Hematopoietic multipotent progenitor cell treated with erythropoietin and hydrocortisone succinate and interleukin-3 and kit ligand, for 17 days (in vitro differentiated cells): ENCODE measurements around the gene CITED4.

ENCODE experiments used
- DNase-seq: peaks from one replicate; pipeline ENCODE4 v3.0.0-alpha.2; 2015; ENCODE audit warnings: low spot score

CITED4 gene

DNA sequence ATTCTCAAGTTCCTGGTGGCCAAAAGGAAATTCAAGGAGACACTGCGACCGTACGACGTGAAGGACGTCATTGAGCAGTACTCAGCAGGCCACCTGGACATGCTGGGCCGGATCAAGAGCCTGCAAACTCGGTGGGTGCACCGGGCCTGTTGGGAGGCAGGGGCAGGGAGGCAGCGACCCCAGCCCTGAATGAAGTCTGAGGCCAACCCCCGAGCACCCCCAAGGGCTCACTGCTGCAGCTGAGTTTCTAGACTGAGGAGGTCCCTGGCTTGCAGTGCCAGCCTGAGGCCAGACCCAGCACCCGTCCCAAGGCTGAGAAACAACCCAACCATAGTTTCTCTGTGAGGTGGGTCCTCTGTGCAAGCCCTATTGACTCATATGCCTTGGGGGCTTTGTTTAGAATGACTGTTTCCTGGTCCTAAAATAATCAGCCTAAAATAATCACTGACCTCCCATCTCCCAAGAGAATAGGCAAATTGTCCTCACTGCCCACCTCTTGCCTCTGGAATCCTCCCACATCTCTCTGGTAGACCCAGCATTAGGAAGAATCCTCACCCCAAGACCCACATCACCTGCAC, 27.1 kb downstream of the CITED4 start:
- no peak for DNase-seq

DNA sequence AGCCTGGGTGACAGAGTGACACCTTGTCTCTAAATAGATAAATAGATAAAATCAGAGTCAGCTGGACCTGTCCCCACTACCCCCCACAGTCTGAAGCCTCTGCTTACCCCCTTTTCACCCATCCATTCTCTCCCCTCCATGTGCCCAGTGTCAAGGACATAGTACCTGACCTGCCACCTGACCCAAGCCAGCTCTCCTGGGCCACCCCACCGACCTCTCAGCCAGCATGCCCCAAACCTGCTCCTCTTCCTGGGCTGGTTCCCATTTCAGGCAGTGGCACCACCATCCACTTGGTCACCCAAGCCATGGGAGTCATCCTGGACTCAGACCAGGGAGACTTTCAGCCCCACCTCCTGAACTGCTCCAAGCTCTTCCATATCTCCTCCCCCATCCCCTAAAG, 28.2 kb downstream of the CITED4 start:
- DNase-seq: no peak

DNA sequence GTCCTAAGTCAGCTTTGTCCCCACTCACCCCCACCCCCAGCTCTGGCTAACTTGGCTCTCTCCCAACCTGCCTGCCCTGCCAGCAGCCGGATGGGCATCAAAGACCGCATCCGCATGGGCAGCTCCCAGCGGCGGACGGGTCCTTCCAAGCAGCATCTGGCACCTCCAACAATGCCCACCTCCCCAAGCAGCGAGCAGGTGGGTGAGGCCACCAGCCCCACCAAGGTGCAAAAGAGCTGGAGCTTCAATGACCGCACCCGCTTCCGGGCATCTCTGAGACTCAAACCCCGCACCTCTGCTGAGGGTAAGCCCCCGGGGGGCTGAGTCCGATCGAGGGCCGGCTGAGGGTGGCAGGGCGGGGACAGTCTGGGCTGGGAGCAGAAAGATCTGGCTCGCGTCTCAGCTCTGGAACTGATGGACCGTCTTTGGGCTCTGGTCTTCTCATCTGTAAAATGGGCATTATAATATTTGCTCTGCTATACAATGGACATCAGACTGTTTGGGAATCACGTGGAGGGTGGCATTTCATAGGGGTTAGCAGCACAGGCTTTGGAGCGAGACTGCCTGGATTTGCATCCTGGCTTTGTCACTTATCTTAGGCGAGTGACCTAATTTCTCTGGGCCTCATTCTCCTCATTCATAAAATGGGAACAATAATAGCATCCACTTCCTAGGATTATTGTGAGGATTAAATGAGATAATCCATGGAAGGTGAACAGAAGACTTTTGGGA, 31.0 kb downstream of the CITED4 start:
- DNase-seq: no peak

DNA sequence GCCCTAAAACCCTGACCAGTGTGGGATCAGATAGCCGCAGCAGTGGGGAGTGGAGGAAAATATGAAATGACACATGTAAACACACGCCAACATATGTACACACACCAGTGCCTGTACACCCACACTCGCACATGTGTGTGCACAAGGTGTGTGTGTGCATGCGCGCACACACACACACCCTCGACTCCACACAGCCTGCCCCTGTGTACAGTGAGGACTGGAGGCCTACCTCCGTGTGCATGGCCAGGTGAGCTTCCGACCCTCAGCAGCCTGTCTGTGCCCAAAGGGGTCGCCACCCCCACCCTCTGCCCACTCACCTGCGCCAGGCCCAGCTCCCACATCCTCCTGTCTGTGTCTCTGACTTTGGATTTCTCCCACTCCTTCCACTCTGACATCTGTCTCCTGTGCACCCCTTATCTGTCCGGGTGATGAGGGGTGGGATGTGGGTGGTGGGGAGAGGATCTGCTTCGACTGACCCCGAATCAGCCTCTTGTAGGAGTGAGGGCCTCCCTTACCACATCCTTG, 31.7 kb downstream of the CITED4 start:
- no peak for DNase-seq

DNA sequence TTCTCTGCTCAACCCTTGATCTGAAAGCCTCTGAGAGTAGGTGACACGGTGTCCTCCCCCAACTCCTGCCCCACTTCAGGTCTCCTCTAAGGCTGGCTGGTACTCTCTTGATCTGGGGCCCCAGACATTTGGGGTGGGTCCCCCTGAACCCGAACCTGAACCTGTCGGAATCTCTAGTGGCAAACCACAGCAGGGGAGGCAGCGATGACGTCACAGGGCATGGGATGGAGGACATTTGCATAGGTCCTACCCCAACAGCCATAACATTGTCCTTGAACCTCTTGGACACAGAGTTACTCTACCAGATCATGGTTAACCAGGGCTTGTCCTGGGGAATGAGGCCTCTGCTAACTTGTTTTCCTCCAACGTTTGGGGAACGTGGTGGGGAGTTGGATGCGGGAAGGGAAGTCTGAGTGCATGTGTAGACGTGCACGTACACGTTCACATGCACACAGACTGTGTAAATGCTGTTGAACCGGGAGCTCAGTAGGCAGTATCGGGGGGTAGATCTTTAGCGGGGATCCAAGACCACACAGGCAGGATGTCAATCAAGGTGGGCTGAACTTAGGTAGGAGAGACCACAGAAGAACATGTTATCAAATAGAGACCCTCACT, 32.4 kb downstream of the CITED4 start:
- DNase-seq: no peak

DNA sequence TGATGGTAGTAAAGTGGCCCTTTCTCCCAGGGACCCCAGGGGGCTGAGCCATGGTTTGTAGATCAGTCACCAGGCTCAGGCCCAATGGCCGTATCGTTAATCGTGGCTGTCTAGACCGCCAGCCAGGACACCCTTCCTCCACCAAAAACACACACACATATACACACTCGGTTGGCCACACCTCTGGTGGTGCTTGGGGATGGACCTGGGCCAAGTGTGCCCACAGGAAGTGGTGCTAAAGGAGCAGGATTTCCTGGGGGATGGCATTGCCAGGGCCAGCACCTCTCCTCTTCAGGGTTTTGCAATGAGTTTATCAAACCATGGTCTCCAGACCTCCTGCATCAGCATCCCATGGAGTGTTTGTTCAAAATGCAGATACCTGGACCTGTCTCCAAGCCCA, 36.2 kb downstream of the CITED4 start:
- no peak for DNase-seq

DNA sequence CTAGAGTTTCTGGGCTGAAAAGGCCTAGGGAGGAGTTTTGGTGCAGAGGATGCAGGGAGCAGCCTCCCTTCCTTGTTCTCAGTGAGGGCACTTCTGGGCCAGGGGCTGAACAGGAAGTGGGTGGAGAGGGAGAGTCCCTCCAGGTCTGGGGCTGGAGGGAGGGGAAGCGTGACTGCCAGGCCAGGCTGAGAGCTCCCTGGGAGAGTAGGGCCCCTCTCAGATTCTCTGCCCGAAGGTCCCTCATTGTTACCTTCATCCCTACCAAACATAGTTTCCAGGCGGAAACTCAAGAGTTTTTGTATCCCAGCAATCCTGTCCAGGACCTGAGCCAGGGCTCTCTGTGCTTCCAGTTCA, 36.8 kb downstream of the CITED4 start:
- no peak for DNase-seq

DNA sequence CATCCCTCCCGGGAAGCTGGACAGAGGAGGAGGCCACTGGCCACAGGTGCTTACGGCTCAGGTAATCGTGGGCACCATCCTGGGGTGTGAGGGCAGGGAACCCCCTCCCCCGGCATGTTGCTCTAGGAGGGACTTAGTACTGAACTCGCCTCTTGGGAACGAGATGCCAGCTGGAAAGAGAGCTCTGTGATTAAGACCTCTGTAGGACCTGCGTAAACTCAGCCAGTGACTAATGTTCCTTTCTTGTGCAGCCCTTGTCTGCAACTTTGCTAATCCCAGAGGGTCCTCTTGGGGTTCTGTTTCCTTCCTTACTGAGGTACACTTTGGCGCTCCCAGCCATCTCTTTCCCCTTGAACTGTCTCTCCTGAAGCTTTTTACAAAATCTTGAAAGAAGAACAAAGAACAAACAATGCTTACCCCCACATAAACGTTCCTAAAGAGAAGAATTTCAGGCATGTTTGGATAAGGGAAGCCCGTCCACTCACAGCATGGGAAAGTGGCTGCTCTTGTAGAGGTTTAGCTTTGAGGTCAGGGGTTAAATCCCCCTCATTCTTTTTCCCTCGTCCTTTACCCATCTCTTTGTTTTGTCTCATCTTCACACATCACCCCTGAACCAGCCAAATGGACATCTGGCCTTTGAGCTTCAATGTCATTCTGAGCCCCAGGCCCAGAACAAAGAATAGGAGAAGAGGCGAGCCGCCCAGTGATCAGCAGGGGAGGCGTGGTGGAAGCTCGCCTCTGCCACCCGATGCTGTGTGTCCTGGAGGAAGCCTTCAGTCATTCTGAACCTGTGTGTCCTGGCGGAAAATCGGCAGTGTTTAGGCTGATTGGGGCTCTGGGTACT, 37.4 kb downstream of the CITED4 start:
- DNase-seq: no peak

DNA sequence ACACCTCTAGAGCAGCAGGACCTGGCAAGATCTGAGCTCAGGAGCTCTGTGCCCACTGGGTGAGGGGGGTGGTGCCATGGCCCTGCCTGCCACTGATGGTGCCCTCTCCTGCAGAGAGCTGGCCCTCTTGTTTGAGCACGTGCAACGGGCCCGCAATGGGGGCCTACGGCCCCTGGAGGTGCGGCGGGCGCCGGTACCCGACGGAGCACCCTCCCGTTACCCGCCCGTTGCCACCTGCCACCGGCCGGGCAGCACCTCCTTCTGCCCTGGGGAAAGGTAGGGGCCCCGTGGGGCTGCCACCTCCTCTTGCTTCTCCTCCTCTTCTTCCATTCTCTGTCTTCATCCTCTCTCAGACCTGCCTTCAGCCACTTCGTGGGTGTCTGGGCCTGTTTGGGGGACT, 38.2 kb downstream of the CITED4 start:
- no peak for DNase-seq

DNA sequence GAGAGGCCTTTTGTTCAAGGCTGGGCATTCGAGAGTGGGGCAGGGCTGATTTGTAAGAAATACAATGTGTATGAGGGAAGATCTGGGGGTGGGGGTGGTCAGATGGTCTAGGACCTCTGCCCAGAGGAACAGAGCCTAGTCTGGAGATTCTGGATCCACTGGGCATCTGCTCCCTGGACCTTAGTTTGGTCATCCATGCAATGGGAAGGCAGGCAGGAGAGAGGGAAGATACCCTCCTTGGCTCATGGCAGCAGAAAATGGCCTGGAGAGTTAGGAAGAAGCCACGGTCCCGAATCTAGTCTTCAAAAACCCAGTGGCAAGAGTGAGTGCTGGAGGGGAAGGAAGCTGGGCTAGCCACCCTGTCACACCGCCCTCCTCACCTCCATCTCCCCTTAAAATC, 38.8 kb downstream of the CITED4 start:
- no peak for DNase-seq

DNA sequence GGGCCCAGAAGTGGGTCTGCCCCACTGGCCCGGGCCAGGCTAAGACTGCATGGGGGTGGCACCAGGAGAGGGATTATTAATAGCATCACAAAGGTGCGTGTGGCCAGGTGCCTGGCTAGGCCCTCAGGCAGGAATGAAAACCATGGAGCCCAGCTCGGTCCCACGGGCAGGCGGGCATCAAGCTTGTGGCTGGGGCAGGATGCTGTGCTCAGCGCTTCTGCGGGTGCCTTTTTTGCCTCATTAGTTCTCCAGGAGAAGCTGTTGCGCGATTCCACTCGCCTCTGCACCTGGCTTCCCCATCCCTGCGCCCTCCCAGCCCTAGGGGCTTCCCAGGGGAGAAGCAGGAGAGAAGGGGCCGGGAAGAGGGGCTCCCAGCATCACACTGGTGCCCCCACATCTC, 39.3 kb downstream of the CITED4 start:
- DNase-seq: no peak

DNA sequence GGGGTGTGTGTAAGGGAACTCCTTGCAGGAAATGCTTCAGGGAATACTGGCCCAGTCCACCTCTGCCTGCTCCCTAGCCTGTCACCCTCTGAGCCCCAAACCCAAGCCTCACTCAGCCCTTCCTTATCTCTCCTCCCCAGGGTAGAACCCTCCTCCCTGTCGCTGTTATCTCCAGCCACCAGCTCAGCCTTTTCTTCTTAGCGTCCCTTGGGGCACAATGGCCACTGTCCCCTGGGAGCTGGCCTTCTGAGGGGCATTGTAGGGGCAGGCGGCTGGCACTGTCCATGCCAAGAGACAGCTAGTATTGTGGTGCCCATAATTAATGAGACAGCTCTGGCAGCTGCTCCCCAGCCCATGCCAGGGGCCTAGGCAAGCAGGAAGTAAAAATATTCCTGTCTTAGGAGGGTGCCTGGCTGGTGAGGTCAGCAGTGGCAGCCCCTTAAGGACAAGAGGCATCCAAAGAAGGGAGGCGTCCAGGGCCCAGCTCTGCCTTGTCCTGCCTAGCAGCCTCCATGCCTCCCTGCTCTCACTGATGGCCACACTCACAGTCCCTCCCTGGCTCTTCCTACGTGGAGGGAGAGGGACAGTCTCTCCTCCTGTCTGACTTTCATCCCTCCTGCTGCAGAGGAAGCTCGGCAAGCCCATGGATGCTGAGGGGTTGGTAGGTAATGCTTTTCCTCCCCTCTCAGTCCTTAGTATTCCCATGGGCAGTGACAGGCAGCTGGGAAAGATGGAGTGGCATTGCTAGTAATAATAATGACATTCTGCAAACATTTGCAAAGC, 41.1 kb downstream of the CITED4 start:
- DNase-seq: peak; percentile 86

DNA sequence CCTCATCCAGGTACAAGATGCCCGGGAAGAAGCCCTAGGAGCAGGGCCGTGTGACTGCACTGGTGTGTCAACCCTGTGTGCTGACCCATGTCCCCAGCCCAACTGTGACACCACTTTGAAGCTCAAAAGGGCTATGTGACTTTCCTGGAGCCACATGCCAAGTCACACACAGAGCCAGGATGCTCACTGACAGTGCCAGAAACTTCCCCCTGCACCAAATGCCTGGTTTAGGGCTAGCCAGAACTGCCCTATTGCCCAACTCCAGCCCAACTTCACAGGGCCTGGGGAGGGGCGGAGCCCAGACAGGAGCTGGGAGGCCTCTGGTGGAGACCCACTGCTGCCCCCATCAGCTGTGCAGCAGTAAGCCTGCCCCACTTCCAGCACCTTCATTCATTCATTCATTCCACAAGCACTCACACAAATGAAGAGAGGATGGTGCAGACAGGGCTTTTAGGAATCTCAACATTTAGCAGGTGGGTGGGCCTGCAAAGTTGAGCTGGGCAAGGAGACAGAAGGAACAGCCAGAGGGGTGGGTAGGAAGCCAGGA, 41.8 kb downstream of the CITED4 start:
- peak; percentile 64 for DNase-seq

DNA sequence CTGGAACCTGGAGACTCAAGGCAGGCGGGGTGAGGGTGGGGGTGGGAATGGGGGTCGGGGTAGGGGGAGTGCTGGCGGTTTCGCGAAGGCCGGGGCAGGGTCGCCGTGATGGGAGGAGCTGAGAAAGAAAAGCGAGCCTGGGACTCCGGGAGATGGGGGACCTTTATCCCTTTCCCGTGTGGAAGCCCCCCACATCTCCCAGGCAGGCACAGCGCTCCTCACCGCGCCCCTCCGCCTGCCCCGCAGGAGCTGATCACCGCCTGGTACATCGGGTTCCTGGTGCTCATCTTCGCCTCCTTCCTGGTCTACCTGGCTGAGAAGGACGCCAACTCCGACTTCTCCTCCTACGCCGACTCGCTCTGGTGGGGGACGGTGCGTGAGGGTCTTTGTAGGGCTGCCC, 43.1 kb downstream of the CITED4 start:
- DNase-seq: no peak

DNA sequence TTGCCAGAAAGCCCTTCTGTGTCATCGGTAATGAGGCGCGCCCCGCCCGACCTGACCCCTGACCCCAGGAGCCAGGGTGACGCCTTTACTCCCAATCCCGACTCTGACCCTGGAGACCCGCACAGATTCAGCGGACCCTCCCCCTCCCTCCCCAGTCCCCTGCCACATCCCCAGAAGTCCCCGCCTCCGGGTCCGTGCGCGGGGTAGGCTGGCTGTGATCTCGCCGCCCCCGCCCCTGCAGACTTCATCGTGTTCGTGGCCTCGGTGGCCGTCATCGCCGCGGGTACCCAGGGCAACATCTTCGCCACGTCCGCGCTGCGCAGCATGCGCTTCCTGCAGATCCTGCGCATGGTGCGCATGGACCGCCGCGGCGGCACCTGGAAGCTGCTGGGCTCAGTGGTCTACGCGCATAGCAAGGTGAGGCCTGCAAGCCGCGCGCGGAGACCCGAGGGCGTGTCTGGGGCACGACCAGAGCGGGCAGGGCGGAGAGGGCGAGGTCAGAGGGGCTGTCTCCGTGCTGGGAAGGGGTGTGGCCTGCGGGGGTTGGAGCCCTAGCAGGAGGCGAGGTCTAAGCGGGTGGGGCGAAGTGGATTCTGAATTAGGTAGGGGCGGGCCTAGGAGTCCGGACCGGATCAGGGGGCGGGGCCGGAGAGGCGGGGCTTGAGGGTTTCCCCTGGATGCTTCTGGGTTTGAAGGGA, 43.8 kb downstream of the CITED4 start:
- peak; percentile 89 for DNase-seq

DNA sequence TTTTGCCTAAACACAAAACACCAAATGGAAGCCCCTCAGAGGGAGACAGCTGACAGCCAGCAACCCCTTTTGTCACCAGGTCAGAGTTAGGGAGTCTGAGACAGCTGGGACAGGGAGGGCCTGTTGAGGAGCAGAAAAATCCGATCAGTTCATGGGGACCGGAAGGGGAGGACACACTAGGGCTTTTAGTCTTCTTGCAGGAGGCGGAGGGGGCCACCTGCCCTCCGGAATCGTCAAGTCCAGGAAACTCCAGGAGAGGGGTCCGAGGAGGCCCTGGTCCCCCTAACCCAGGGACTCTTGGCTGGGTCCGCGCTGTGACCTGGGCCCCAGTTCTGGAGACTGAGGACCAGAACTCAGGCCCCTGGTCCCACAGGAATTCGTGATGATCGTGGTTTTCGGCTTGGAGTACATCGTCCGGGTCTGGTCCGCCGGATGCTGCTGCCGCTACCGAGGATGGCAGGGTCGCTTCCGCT, 44.3 kb downstream of the CITED4 start:
- DNase-seq: no peak

DNA sequence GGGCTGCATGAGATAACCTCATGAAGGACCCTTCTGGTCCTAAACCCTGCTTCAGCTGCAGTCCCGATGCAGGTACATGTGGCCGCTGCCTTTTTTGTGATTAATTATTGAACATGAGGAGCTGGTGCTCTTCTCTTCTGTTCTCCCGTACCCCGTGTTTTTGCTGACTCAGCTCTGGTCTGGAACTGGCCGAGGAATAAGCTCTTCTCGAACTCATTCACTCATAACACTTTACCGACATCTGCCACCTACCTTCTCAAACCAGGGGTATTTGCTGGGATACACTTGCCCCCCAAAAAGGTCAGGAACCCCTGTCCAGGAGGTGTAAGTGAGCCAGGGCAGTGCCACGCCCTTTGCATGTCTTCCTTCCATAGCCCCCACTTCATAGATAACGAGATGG, 46.7 kb downstream of the CITED4 start:
- DNase-seq: no peak
